HG03460 (cell line): ENCODE data around the gene CABP4.
"Not testable (repeated sequence)": the region's sequence is repeated elsewhere in the genome, so short reads cannot be mapped to it uniquely, and the experiment has no call there.

ENCODE experiments used
- ATAC-seq: cut with Tn5 transposase; IDR thresholded peaks from one replicate; pipeline ENCODE4 v1.9.1; 2021; ENCODE audit not compliant: unreplicated experiment

CABP4 gene

DNA sequence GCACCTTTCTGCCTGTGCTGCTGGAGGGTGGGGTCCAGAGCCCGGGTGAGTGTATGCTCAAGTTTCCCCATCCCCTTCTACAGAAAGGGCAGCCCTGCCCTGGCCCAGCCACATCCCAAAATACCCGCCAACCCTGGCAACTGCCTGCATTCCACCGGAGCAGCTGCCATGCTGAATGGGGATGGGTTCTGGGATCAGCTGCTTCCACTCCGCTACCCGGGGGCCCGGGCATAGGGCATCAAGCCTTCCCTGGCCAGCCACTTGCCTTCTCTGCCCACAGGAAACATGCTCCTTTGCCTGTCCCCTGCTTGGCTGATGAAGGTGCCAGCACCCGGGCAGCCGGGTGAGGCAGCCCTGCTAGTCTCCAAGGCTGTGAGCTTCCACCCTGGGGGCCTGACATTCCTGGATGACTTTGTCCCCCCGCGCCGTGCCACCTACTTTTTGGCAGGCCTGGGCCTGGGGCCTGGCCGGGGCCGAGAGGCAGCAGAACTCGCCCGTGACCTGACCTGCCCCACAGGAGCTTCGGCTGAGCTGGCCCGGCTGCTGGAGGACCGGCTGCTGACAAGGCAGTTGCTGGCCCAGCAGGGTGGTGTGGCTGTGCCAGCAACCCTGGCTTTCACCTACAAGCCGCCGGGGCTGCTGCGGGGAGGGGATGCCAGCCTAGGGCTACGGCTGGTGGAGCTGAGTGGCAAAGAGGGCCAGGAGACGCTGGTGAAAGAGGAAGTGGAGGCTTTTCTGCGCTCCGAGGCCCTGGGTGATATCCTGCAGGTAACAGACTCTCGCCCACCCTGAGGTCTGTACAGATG, 36.5 kb upstream of the CABP4 start:
- no peak for ATAC-seq

DNA sequence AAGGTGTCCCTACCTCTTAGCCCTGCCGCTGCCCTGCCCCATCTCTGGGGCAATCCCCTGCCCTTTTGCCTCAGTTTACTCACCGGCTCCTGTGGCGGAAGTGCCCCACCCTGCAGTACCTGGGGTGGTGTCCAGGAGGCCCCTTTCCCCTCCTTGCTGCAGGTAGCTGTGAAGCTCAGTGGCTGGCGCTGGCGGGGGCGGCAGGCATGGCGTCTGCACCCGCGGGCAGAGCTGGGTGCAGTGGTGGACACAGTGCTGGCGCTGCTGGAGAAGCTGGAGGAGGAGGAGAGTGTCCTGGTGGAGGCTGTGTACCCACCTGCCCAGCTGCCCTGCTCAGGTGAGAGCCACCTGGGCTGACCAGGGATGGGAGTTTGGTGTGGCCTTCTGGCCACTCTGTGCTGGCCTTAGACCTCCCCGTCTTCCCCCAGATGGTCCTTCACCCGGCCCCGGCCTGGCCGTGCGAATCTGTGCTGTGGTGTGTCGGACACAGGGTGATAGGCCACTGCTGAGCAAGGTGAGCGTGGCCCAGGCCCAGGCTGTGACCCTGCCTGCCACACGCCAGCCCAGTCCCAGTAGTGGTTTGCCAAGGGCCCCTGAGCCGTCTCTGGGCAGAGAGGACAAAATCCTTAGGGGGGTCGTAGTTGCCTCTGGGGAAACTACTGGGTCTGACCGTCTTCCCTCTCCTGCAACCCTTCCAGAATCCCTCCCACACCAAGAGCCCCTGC, 35.7 kb upstream of the CABP4 start:
- no peak for ATAC-seq

DNA sequence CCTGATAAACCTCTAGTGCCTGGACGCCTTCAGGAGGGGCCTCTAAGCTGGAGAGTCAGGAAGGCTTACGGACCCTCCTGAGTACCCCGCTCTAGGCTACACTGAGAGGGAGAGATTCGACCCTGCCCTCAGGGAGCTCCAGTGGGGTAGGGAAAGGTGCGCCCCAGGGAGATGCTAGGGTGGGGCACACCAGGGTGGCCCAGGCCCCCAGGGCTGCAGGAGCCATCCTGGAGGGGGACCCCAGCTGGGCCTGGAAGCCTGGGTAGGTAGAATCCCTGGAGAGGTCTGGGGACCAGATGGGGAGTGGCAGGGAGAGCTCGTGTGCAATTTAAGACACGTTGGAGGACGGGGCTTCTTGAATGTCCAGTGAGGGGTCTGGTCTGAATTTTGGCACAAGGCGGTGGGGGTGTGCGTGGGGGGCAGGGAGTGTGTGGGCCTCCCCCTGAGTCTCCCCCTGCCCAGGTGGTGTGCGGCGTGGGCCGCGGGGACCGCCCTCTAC, 35.0 kb upstream of the CABP4 start:
- no peak for ATAC-seq

- peak; percentile 92 for ATAC-seq
Measured at GRCh38 chr11:67420646-67421429, 34.3 kb upstream of the CABP4 start.

- ATAC-seq = no peak
Measured at GRCh38 chr11:67421430-67422031, 33.6 kb upstream of the CABP4 start.

DNA sequence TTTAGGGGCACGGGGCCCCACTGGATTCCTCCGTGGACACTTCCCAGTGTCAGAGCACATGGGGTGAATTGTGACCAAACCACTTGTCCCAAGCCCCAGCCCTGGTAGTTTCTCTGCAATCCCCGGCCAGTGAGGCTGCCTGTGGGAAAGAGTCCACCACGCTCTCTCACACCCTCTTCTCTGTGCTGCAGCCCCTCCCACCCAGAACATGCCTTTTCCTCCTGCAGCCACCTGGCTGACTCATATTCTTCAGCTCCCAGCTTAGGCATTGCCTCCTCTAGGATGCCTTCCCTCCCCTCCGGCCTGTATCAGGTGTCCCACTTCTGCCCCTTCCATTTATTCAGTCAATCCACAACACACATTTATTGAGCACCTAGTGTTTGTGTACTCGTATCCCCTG, 32.3 kb upstream of the CABP4 start:
- ATAC-seq = no peak

DNA sequence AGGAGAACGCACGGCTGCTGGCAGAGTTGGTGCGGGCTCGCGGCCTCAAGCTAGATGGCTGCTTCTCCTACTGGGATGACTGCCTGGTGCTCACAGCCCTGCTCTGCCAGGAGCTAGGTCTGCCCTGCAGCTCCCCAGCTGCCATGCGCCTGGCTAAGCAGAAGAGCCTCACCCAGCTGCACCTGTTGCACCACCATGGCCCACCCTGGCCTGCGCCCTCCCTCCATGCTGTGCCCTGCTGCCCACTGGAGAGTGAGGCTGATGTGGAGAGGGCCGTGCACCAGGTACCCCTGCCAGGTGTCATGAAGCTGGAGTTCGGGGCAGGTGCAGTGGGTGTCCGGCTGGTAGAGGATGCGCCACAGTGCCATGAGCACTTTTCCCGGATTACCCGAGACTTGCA, 31.7 kb upstream of the CABP4 start:
- ATAC-seq = no peak

GRCh38 chr11:67423891-67424613, 31.1 kb upstream of the CABP4 start:
- no peak for ATAC-seq

- not testable (repeated sequence) for ATAC-seq
Measured at GRCh38 chr11:67427364-67427859, 27.7 kb upstream of the CABP4 start.

DNA sequence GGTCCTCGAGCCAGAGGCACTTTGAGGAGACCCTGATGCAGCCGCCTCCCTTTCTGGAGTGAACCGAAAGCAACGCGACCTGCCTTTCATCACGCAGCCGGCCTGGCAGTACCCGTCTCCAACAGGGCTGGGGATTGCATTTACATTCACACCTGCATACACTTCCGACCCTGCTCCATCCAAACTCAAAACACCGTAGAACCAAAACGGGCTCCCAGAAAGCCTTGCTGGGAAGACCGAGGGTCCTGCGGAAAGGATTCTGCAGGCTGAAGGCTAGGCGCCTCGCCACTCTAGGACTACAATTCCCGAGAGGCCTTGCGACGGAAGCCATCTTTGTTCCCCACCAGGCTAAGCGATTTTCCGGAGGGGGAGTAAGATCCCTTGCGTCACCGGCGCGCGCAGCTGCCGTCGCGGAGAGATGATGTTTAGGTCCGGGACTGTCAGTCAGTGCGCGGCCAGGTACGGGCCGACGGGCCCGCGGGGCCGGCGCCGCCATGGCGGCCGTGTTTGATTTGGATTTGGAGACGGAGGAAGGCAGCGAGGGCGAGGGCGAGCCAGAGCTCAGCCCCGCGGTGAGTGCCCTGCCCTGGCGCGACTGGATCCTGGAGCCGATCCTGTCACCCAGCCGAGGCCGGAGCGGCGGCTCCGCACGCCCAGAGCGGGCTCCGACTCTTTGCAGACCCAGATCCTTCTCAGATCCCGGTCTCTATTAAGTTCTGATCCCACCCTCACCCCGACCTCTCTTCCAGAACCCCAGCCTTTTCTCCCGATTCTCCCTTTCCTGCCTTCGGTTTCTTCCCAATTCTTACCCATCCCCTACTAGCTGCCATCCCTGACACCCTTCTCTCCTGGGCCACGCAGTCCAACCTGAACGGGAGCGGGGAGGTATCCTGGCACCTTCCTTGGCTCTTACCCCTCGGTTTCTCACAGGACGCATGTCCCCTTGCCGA, 26.8 kb upstream of the CABP4 start, which contains the start of gene RPS6KB2:
RPS6KB2 (plus strand) TSS at position 443 of the 950 bp plus-strand sequence; CDS start at position 495, 52 bp downstream.
- peak; percentile 81 for ATAC-seq

GRCh38 chr11:67429038-67429668, 26.0 kb upstream of the CABP4 start:
- no peak for ATAC-seq

GRCh38 chr11:67429722-67430121, 25.4 kb upstream of the CABP4 start:
- ATAC-seq = no peak

GRCh38 chr11:67431346-67432249, 23.6 kb upstream of the CABP4 start:
- no peak for ATAC-seq

DNA sequence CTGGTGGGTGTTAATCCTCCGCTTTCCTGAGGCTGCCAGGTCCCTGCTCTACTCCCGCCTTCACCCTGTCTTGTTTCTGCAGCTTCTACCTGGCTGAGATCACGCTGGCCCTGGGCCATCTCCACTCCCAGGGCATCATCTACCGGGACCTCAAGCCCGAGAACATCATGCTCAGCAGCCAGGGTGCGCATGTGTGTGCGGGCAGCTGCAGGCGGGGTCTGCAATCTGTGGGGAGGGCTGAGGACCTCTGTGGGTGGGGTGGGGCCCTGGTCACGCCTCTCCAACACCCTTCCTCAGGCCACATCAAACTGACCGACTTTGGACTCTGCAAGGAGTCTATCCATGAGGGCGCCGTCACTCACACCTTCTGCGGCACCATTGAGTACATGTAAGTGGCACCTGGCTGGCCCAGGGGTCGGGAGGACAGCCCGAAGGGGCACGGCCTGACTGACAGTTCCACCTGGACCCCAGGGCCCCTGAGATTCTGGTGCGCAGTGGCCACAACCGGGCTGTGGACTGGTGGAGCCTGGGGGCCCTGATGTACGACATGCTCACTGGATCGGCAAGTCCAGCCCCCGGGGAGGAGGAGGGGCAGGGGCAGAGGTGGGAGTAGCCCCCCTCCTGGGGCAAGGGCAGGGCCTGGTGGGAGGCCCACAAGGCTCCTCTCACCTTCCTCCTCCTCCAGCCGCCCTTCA, 22.4 kb upstream of the CABP4 start:
- ATAC-seq = no peak

- no peak for ATAC-seq
Measured at GRCh38 chr11:67433536-67434394, 21.4 kb upstream of the CABP4 start.

DNA sequence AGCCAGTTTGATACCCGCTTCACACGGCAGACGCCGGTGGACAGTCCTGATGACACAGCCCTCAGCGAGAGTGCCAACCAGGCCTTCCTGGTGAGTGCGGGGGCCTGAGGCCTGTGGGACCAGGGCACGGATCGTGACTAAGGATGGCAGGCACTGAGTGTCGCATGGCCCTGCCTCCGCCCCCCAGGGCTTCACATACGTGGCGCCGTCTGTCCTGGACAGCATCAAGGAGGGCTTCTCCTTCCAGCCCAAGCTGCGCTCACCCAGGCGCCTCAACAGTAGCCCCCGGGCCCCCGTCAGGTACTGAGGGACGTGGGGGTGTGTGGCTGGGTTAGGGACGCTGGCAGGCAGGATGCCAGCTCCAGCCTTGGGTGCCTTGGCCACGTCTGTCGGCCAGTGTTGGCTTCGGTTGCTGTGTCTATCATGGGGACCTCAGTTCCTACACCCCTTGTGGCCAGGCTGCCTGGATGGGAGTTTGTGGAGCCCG, 20.7 kb upstream of the CABP4 start:
- ATAC-seq = no peak
